Pulmonary artery endothelial cell (primary cell): ENCODE results near the gene ATXN1. TPM values are rescaled to one million over a fixed set of nuclear protein-coding genes. Genes with fewer than 3 reads are reported as not detected.

Source experiments
- DNase-seq: peaks from one replicate; pipeline ENCODE4 v3.0.0-alpha.2; 2011; ENCODE audit warnings: low read depth, low spot score
- total RNA-seq: library from RNA; depleted of rRNA; stranded (reverse); fragments of >200 nt; gene quantifications from 2 replicates; pipeline ENCODE4 v1.2.3, GENCODE V29; 2014

ATXN1 gene
- total RNA-seq, 1 donor from 2014 or later = 14.2 TPM

DNA sequence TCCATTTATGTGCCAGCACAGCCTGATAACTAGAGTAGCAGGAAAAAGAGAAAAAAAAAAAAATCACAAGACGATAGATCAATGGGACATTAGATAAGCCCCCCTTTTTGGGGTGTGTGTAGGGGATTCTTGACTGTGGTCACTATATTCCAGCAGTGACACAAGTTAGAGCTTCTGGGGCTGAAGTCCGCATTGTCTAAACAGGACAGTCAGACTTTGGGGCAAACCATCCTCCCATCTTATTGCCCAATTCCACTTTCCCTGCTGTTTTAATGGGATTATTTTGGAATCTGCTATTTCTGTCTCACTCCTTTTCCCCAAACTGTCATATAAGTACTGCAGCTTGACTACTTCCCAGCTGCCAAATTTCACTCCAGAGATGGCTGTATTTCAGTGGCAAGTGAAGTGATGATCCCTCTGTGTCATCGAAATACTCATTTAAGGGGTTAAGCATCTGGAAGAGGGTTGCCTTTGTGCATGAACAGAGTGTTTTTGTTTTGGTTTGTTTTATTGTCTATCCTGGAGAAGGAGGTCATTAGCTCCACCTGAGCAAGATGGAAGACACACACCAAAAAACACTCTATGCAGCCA is 182.5 kb downstream of the ATXN1 start:
- DNase-seq = no peak

GRCh38 chr6:16576451-16577368 is 184.6 kb downstream of the ATXN1 start:
- no peak for DNase-seq

- no peak for DNase-seq
Observed at GRCh38 chr6:16575655-16576054, 185.6 kb downstream of the ATXN1 start.

DNA sequence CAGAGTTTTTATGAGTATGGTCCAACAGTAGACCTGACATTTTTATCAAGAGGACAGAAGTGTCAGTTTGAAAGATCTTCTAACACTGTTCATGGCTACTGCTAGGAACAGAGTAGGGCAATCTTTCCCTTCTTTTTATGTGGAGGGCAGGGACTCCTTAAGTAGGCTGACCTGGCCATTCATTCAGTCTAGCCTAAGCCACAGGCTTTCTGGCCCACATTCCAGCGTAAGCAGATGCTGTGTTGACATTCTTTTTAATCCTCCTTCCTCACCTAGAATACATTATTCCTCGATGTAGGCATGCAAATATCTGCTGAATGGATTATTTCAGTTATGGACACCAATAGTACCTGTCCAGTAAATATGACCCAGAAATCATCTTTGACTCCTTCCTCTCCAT is 188.3 kb downstream of the ATXN1 start:
- no peak for DNase-seq

GRCh38 chr6:16572317-16572716 is 188.9 kb downstream of the ATXN1 start:
- no peak for DNase-seq

- DNase-seq = no peak
Observed at GRCh38 chr6:16570946-16571345, 190.3 kb downstream of the ATXN1 start.

- no peak for DNase-seq
Observed at GRCh38 chr6:16570221-16570553, 191.1 kb downstream of the ATXN1 start.

DNA sequence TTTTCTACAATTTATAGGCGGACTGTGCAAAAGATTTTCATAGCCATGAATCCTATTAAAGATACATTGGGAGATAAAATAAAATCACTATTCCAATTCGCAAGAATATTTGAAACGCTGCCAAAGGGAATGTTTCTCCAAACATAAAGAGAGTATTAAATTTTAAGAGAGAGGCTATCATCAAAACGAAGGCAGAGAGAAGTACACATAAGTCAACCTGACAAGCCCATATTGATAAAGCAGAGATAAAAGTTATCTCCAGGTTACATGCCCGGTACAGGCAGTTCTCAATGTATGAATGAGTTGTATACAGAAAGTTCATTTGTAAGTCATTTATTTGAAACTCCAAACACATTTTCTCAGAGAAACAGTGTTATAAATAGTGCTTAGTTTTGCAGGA is 193.1 kb downstream of the ATXN1 start:
- no peak for DNase-seq

- DNase-seq = no peak
Observed at GRCh38 chr6:16567071-16567470, 194.2 kb downstream of the ATXN1 start.

- no peak for DNase-seq
Observed at GRCh38 chr6:16564436-16564835, 196.8 kb downstream of the ATXN1 start.

DNA sequence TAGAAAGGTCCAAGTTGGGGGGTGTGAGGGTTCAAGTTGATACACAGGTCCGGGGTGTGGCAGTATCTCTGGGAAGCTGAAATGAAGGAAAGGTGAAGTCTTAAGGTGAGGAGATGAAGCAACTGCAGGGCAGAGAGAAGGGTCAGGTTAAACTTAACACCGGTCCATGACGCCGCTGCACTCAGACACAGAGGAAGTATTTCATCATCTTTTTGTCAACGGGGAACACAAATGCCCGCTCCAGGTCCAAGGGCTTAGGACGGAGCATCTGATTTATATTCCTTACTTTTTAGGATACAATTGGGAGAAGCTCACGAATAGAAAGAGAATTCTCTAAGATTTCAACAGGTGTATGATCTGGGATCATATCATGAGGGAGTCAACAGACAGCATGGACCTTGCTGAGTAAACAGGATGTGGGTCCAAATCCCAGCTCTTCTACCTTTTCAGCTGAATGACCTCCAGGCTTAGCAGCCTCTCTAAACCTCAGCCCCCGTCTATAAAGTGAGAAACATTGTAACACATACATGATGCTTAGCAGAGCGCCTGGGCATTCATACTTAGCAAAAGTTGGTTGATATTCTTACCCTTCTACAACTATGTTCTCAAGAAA is 197.5 kb downstream of the ATXN1 start:
- no peak for DNase-seq

DNA sequence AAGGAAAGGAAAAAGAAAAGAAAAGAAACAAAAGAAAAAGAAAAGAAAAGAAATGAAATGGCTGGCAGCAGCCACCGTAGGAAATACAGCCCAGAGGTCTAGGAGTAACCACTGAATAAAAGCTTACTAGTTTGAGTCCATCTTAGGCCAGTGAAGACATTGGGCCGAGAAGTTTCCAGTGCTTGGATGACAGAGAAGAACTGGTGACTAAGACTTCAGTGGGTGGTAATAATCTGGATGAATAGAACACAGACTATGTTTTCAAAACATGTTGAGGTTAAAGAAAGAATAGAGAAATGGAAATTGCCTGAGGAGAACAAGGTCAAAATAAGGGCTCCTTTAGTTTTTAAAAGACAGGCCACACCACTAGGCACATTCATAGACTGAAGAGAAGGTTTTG is 198.8 kb downstream of the ATXN1 start:
- DNase-seq = no peak

DNA sequence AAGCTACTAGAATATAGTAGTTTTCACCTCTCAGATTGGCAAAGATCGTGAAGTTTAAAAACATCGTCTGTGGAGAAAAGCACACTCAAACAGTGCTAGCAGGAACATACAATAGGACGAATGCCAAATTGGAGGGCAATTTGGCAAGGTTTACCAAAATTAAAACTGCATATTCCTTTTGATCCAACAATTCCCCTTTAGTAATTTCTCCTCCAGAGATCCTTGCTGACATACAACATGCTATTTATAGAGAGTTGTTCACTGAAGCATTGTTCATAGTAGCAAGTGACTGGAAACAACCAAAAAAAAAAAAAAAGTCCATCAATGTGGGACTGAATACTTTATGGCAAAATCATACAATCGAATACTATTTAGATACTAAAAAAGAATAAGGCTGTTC is 202.2 kb downstream of the ATXN1 start:
- no peak for DNase-seq

DNA sequence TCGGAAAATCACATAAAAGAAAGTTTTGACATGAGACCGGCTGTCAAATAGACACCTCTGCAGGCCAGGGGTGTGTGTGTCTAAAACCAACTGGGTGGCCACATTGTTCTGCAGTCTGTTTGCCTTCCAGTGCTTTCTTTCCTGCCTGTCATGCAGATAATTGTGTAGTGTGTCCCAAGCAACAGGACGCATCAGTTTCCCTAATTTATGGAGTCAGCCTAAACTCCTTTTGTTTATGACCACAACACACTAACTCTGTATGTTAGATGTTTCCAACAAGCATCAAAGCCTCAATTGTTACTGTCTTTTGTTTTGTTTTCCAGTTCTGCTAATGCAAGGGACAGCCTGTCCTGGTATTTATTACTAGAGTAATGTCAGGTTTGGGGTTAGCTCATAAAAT is 205.7 kb downstream of the ATXN1 start:
- DNase-seq = no peak

DNA sequence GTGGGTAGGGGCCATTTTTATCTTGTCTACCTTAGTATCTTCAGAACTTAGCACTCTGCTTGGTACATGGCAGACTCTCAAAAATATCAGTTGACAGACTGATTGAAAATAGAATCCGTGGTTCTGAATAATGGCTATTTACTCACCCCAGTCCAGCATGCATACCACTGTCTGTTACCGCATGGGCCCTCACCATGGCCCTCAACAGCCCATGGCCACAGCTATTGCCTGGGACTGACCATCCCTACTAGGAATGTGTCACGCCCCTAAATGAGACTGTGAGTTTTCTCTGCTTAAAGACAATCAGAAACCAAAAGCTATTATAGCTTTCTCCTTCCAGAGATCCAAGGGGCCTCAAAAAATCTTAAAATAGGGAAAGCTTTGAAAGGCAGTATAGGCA is 207.7 kb downstream of the ATXN1 start:
- no peak for DNase-seq

- DNase-seq = no peak
Observed at GRCh38 chr6:16551466-16551865, 209.8 kb downstream of the ATXN1 start.

DNA sequence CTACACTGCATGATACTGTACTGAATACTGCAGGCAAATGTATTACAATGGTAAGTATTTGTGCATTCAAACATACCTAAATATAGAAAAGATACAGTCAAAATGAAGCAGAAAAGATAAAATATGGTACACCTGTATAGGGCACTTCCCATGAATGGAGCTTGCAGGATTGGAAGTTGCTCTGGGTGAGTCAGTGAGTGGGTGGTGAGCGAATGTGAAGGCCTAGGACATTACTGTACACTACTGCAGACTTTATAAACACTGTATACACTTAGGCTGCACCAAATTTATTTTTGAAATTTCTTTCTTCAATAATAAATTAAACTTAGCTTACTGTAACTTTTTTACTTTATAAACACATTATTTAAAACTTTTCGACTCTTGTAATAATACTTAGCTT is 213.1 kb downstream of the ATXN1 start:
- no peak for DNase-seq

DNA sequence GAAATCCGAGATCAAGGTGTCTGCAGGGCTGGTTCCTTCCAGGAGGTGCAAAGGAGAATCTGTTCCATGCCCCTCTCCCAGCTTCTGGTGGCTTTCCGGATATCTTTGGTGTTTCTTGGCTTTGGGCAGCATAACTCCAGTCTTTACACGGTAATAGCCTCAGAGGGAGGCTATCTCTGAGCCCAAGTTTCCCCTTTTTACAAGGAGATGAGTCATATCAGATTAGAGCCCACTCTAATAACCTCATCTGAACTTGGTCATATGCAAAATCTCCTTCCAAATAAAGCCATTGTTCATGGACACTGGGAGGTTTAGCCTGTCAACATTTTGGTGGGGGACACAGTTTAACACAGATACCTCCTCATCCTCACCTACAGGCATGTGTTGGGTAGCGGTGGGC is 213.7 kb downstream of the ATXN1 start:
- DNase-seq = no peak

- DNase-seq = no peak
Observed at GRCh38 chr6:16546861-16547260, 214.4 kb downstream of the ATXN1 start.

GRCh38 chr6:16545382-16545781 is 215.9 kb downstream of the ATXN1 start:
- DNase-seq = no peak

DNA sequence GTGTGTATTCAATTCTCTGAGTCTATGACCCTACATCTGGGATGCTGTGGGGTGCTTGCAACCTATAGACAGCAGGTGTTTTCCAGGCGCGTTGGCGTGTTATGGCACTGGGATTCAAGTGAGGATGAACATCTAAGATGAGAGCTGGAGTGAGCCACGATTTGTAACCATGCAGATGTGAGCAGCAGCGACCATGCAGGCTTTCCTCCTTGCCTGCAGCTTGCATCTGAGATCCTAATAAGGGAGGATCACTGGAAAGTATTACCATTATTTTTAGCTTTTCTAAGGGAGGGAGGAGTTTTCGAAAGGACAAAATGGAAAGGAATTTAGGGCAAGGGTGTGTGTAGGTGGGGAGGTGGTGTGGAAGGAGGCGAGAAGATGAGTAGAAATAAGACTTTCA is 216.7 kb downstream of the ATXN1 start:
- DNase-seq = no peak

DNA sequence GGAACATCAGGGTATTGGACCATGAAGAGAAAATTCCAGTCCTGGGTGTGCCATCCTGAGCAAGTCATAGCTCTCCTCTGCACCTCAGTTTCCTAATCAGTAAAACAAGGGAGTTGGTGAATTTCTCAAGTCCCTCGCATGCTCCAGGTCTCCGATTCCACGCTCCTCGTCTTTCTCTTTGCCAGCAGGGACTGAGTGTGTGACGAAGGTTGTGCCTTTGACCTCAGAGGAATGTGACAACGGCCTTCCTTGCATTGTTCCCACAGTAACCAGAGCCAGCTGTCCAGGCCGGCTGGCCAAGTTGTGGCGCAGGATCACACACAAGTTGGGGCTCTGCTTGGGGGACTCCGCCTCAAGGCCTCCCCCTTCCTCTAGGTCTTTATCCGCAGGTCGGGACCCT is 217.3 kb downstream of the ATXN1 start:
- no peak for DNase-seq

DNA sequence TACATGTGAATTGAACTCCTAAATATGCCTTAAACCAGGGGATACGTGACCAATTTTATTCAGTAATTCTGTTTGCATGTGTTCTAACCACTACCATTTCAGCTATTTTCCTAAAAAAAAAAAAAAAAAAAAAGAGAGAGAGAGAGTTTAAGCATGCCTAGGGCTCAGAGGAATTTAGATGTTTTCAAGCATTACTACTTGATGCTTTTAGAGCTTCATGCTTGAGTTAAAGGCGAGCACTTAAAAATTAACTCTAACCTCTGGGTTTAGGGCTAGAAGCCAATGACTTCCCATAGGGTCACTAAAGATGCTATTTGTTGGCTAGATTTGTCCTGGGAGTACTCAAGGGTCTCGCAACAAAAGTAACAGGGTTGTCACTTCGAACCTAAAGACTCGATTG is 217.7 kb downstream of the ATXN1 start:
- no peak for DNase-seq
